HG02840 (cell line): ENCODE data around the gene LSAMP.

Source experiments
- ATAC-seq: cut with Tn5 transposase; IDR thresholded peaks from one replicate; pipeline ENCODE4 v1.9.1; 2021; ENCODE audit warnings: mild to moderate bottlenecking, moderate library complexity, moderate number of reproducible peaks; ENCODE audit not compliant: unreplicated experiment, low FRiP score

The LSAMP gene

DNA sequence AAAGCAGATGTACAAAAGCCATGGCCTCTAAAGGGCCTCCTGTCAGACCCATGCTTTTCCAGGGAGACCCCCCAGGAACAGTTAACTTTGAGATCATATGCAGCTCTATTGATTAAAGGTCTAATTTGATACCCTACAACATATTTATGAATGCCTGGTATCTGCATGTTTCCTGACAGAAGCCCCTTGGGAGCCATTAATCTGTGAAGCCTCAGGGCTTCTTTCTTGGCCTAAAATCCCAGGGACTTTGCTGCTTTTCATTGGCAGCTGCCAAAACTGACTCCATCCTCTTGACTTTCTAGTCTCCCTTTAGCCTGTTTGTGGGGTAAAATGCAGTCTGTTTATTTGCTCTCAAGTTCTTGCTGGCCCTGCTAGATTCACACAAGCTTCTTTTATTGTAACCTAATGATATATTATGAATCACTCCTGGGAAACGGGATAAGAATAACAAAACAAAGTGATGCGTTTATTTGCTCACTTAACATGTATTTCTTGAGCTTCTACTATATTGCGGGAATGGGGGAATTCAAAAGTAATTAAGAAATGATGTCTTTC lies 257.0 kb downstream of the LSAMP start:
- no peak for ATAC-seq

DNA sequence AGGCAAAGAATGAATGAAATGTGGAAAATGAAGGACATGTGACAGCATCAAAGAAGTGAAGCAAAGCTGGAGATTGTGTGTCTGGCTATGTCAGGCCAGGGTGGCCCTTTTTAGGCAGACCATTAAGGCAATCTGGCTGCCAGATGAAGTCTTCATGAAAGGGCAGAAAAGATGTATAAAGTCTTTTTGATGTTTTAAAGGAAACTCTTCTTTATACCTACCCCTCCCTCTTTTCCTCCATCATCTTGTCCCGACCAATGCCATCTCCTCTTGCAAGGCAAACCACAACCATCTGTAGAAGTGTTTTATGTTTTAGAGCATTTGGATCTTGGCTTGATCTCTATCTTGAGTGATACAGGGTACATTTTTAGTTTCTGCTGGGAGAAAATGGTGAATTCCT lies 259.2 kb downstream of the LSAMP start:
- no peak for ATAC-seq

DNA sequence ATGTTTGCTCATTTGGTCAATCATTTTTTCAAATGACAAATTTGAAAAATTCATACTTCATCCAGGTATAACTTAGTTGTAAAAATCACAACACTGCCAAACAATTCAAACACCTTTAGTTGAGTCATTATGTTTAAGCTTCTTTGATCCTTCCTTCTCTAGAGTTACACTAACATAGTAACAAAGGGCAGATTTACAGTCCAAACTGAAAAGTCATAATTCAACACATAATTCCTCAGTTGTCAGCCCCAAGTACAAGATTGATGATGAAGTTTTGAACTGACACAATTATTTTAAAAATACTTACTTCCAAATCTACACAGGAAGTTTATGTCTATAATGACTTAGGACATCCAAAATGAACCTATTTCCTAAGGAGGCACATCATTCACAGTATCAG lies 264.1 kb downstream of the LSAMP start:
- no peak for ATAC-seq

DNA sequence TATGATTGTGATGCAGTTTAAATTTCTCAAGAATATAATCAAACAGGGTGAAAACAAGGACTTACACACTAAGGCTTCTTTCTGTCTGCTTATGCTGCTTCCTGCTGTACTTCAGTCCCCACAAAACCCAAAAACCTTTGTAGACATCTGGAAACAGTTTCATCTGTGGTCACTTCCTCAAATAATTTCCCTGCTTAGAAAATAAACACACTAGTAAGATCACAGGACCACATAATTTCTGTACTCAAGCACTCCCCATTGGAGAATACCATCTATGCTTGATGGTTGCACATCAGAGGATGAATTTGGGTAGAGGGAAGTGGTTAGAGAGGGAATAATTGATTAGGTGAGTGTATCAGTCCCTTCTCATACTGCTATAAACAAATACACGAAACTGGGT lies 266.2 kb downstream of the LSAMP start:
- ATAC-seq: no peak

DNA sequence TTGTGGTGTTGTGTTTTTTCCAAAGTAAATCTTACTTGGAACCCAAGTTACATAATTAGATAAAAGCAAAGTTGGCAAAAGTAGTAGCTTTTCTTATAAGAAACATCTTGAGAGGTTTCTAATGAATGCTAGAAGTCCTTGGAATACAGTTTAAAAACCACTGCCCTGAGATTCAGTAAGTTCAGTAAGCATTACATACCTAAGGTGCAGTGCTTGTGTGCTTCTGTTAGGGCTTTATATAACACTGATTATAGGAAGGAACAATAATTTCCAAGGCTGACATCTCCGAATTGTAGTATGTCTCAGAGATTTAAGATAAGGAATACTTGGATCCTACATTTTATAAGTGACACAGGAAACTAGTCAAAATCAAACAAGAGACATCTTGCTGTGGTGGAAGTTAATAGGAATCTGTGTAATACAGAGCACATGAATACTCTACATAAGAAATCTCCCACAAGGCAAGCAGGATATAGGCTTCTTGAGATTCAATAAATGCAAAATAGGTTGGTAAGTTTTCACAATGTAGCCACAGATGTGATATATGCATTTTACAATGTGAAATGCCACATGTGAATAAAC lies 268.2 kb downstream of the LSAMP start:
- no peak for ATAC-seq

DNA sequence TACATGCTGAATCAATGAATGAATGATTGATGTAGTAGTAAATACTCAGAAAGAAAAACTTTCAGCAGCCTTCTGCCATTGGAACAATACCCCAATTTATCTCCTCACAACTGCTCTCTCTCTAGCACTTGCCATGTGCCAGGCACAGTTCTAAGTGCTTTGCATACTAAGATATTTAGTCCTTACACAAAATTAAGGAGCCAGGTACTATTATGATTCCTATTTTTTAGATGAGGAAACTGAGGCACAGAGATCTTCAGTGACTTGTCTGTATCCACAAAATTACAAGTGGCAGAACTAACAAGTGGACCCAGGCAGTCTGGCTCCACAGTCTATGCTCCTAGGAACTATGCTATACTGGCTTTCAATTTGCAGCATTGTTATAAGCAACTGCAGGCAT lies 279.2 kb downstream of the LSAMP start:
- ATAC-seq: no peak

DNA sequence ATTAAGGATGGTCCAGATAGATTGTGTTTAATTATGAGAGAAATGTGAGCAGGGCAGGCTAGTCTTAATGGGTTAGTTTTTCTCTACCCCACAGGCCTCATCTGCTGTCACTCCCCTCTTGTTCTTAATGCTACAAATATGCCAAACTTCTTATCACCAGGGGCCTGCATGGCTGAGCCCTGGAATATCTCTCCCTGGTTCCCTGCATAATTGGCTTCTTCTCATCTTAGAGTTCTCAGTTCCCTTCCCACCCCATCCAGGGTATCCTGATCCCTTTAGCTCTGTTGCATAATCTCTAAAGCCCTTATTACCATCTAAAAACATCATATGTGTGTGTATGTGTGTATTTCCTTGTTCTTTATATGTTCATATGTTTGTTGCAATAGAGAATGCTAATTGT lies 279.6 kb downstream of the LSAMP start:
- no peak for ATAC-seq

DNA sequence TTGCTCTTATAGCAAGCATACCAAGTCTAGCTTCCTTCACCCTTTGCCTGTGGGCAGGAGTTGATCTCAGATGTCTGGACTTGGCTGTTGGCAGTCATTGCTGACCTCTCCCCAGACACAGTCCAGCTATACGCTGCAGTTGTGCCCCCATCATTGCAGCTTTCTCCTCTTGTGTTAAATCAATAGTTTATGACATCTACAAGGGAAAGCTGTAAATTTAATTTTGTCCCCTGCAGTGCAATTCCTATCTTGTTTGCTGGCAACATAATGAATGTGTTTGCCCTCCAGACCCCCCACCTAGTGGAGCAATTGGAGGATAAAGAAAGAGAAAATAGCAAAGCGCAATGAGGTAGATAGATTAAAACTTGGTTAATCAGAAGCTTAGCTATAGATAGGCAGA lies 280.2 kb downstream of the LSAMP start:
- ATAC-seq: no peak

DNA sequence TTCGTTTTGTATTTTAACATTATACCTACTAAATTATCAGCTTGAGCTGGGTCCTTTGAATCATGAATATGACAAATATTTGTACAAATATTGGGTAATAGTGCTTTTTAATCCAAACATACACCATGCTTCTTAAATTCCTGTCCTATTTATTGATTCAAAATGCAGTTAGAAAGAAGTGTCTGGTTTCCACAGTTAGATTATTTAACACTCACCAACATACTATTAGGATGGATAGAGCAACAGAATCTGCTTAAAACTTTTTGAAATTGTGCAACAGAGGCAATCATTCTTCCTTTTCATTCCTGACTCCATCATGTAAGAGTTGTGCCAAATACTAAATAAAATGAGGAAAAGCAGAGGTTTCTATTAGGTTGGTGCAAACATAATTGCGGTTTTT lies 281.2 kb downstream of the LSAMP start:
- no peak for ATAC-seq

DNA sequence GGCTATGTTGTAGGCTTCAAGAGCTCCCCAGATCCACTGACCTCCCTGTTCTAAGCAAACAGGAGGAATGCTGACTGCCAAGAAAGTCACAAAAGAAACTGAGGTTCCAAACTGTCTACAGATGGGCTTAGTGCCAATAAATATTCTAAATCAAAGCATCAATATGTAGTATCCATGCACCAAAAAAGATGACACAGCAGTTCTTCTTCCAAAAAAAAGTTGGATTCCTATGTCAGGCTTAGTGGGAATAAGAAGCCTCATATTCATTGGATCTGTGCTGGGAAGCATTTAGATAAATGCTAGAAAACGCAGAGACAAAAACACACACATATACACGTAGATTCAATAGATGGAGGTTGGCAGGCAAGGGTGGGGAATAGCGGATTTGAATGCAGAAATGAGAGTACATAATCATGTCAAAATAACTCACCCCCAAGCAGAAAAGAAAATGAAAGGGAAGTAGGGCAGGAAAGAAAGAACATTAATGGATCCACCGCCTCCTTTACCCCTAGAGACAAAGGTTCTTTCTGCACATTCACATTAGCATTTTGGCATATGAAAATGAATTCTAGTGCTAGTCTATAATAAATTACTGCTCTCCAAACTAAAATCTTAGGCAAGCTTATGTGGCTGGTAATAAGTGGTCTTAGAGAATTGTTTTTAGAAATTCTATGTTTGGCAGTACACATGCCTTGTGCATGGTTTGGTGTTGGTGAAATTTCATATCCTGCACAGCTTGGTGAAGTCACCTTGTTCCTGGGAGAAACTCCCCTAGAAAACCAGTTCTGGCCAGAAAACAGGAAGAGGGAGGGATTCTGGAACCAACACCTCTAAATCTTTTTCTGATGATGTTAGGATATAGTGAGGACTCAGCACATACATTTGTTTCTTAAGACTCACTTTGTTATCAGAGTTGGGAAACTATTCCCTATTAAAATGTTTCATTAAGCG lies 283.4 kb downstream of the LSAMP start:
- no peak for ATAC-seq

DNA sequence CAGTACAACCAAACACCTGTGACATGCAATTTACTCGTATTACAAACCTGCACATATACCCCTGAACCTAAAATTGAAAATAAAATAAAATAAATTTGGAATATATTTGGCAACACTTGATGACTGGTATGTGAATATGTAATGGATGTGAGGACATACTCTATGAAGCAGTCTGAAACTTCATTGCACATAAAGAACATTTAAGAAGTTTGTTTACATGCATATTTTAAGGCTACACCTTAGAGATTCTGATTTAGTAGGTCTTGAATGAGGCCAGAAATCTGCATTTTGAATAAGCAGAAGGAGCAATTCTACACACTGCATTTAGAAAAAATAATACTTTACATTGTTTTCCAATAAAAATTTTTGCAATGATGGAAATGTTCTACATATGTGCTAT lies 284.7 kb downstream of the LSAMP start:
- no peak for ATAC-seq

DNA sequence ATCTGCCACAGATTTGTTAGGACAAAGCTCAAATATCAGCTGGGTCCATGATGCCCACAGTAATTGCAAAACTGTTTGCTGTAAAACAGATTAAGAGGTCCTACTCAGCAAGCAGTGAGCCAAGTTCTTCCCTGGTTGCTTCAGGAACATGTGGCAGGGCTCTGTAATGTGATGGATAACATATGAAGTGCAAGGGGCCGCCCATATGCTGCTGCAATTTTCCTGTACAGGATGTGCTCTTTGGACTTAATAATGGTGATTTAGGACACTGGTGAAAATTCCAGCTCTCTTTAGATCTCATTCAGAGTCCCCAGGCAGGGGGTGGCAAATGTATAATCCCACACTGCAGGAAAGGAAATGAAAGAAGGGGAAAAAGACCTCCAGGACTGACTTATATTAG lies 289.4 kb downstream of the LSAMP start:
- no peak for ATAC-seq

DNA sequence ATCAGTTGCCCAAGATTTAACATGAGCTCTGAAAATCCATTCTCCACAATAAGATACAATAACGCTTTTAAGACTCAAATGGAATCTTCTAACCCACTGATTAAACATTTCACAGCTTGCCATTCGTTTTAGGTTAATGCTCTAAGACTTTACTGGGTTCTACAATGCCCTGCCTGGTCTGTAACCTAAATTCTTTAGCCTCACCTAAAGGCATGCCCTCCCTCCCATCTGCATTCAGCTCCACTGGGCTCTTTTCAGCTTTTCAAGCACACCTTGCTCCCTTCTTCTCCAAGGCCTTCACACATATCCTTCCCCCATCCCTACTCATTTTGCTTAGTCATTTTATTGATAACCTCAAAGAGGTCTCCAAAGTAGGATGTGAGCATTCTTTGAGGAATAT lies 290.9 kb downstream of the LSAMP start:
- no peak for ATAC-seq

DNA sequence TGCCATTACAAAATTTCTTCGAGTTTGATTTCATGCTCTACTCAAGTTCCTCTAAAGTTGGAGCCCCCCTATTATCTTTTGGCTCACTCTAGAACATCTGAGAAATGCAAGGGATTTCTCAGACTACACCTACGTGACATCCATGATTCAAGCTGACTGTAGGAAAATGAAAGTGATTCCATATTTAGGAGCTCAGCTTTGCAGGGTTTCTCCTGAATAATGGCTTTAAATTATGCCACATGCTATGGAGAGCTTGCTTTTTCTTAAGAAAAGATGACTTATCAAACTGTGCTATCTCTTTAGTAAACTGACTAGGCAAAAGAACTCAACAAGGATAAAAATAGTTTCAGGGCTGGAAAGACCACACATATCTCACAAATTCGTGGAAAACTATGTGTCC lies 292.1 kb downstream of the LSAMP start:
- ATAC-seq: no peak

DNA sequence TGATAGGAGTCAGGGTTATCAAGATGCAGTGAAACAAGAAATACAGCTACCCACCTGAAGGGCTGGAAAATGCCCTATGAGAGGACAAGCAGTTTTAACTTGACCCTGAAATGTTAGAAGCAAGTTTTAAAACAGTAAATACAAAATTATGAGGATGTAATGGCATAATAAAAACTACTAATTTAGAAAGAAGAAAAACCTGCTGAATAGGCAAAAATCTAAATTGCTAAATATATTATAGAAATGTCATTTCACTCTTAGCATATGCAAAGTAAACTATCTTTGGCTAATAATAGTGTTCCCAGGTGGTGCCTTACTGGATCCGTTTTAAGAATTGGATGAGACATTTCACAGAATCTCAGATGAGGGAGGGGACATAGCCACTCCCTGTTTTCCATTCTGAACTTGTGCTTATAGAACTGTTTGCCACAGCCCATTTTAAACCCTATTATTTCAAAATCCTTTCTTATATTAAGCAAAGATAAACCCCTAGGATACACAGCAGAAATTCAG lies 294.6 kb downstream of the LSAMP start:
- no peak for ATAC-seq

DNA sequence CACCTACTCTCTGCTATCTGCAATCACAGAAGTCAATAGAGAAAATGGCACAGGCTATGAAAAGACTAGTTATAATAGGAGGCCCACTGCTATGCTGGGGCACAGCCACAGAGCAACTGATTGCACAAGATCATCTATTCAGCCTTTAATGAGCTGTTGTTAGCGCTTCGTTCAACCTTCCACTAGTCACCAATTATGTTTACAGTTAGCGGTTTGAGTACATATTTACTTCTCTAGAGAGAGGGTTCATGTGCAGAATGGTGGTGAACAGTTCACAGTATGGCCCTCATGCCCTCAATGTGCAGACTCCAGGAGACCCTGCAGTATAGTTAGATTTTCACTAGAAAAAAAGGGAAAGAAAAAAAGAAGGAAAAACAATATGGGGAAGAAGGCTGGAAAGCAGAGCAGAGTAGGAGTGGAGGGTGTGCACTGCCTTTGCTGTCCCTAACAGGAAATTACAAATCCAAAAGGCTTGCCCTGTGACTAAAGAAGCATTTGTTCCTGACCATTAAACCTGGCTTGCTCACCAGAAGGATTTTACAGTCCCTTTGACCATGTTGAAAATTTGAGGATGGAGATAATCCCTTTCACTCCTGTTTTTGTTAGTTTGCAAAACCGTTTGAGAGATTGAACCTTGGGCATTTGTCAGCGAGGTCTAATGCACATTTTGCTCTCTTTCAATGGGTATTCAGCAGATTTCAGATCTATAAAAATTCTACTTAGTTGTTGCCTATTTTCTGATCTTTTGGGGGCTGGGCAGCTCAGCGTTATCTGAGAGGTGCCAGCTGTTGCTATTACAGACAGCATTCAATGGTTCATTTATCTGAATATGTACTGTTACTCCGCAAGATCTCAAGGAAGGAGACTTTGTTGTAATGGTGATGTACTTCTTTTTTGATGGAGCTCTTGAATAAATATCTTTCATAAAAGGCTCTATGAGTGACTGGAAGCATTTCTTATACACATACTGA lies 296.1 kb downstream of the LSAMP start:
- no peak for ATAC-seq

DNA sequence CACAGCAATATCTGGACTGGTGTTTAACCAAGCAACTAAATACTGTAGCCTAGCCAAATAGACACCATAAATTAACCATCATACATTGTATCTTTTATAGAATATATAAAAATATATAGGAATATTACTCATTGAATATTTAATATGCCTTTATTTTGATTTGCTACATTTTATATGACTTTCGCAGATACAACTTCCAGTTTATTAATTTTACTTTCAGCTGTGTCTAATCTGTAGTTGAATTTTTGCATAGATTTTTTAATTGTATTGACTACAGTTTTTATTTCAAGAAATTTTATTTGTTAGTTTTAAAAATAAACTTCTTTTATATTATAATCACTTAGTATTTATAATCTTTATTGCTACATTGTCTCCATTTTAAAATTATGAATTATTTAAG lies 299.7 kb downstream of the LSAMP start:
- no peak for ATAC-seq

DNA sequence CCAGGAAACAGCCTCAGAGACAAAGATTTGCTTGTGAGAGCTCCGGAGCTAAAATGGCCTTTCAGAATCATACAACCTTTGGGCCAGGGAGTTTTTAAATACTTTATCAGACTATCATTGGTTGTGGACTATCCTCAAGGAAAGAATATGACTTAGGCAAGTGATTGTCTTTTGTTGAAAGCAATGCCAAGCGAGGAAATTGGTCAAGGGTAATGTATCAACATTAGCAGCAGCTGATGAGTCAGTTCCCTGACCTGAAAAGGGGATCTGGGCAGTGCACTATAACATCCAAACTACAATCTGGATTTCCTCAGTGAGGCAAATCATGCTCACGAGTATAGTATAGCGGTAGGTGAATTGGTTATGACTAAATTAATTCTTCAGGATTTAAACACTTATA lies 303.6 kb downstream of the LSAMP start:
- no peak for ATAC-seq

DNA sequence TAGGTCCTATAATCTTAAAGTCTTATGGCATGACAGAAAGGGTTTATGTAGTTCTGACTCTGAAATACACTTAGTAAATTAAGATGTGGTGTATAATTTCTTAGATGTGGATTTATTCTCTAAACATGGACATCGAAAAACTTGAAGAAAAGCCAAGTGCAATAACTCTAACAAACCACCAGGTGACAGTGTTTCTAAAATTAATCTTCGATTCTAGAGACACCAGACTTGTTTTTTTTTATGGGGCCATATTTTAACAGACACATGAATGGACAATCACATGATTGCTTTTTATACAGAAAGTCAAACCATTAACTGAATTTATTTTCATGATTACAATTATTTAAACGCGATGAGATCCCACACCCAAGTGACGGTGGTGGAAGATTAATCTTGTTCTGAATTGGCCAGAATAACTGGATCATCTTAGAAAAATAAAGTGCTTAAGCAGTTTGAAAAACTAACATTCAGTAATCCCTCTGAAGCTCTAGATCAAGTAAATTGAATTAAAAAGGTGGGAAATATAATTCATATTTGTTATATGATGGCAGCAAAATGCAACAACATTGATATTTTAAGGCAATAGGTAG lies 305.1 kb downstream of the LSAMP start:
- ATAC-seq: no peak

DNA sequence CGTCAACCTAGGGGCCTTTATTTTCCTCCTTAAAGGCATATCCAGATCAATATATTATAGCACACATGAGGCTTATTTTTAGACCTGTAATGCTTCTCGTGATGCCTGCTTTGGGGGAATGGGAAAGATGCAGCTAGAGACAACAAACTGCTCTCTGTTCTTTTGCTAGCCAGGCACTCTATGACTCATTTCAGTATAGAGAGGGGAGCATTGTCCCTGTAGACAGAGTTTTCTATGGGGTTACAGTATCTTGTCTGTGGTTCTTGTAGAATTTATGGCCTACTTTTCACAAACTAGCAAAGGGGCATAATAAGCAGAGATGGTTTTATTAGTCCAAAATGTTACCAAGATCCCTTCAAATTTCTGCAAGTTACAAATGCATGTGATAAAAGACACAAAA lies 305.6 kb downstream of the LSAMP start:
- ATAC-seq: no peak
